NCI-H2196 (cell line): Measurements from ENCODE around the gene SAYSD1.
A peak's percentile ranks its signal among the peaks of the same experiment; 100 is the strongest.

Source experiments
- DNase-seq: peaks from one replicate; lab custom pipeline; 2025; ENCODE audit not compliant: unreplicated experiment; lab: John Stamatoyannopoulos, UW

SAYSD1 gene

GRCh38 chr6:39058471-39059147, 56.4 kb downstream of the SAYSD1 start:
- DNase-seq = no peak

- peak; percentile 23 for DNase-seq
Observed at GRCh38 chr6:39057251-39058155, 57.5 kb downstream of the SAYSD1 start.

GRCh38 chr6:39056681-39057080, 58.3 kb downstream of the SAYSD1 start:
- DNase-seq = no peak

- no peak for DNase-seq
Observed at GRCh38 chr6:39056191-39056590, 58.8 kb downstream of the SAYSD1 start.

GRCh38 chr6:39055661-39056060, 59.3 kb downstream of the SAYSD1 start:
- DNase-seq = no peak

GRCh38 chr6:39054577-39055142, 60.3 kb downstream of the SAYSD1 start:
- no peak for DNase-seq
